Measurements from ENCODE around the gene GET4.
"Not testable (repeated sequence)": the region's sequence is repeated elsewhere in the genome, so short reads cannot be mapped to it uniquely, and the experiment has no call there.

Gene GET4

GRCh38 chr7:919924-920341 is 43.6 kb downstream of the GET4 start:
- no peak for DNase-seq (ENCODE audit: low read depth, low spot score)
- no peak overlapping the region for H3K4me3 ChIP-seq (ENCODE audit: low read length)

GRCh38 chr7:920351-921070 is 44.2 kb downstream of the GET4 start:
- no peak overlapping the region for H3K4me3 ChIP-seq (ENCODE audit: low read length)
- DNase-seq (ENCODE audit: low read depth, low spot score) = no peak

- H3K4me3 ChIP-seq (ENCODE audit: low read length) = no peak overlapping the region
- no peak for DNase-seq (ENCODE audit: low read depth, low spot score)
Measured at GRCh38 chr7:921071-921461, 44.7 kb downstream of the GET4 start.

- no peak for DNase-seq (ENCODE audit: low read depth, low spot score)
- no peak overlapping the region for H3K4me3 ChIP-seq (ENCODE audit: low read length)
Measured at GRCh38 chr7:921581-922333, 45.4 kb downstream of the GET4 start.

GRCh38 chr7:922334-923107 is 46.2 kb downstream of the GET4 start:
- peak overlapping the region; percentile 46 for H3K4me3 ChIP-seq (ENCODE audit: low read length)
- DNase-seq (ENCODE audit: low read depth, low spot score) = no peak

GRCh38 chr7:923108-924041 is 47.0 kb downstream of the GET4 start:
- peak; percentile 94 for DNase-seq (ENCODE audit: low read depth, low spot score)
- H3K4me3 ChIP-seq (ENCODE audit: low read length) = peak overlapping the region; percentile 46

- H3K4me3 ChIP-seq (ENCODE audit: low read length) = not testable (repeated sequence)
Measured at GRCh38 chr7:924042-924441, 47.7 kb downstream of the GET4 start.

GRCh38 chr7:924541-925231 is 48.3 kb downstream of the GET4 start:
- no peak for DNase-seq (ENCODE audit: low read depth, low spot score)
- H3K4me3 ChIP-seq (ENCODE audit: low read length) = no peak overlapping the region

More at GRCh38 chr7:924042-924441, 47.7 kb downstream of the GET4 start:
- not testable (repeated sequence) for DNase-seq (ENCODE audit: low read depth, low spot score)

- H3K4me3 ChIP-seq (ENCODE audit: low read length) = no peak overlapping the region
- no peak for DNase-seq (ENCODE audit: low read depth, low spot score)
Measured at GRCh38 chr7:925601-926000, 49.2 kb downstream of the GET4 start.

- DNase-seq (ENCODE audit: low read depth, low spot score) = no peak
- no peak overlapping the region for H3K4me3 ChIP-seq (ENCODE audit: low read length)
Measured at GRCh38 chr7:926061-927030, 50.0 kb downstream of the GET4 start.

GRCh38 chr7:927031-927671 is 50.8 kb downstream of the GET4 start:
- DNase-seq (ENCODE audit: low read depth, low spot score) = no peak
- no peak overlapping the region for H3K4me3 ChIP-seq (ENCODE audit: low read length)

GRCh38 chr7:929311-929711 is 53.0 kb downstream of the GET4 start:
- H3K4me3 ChIP-seq (ENCODE audit: low read length) = no peak overlapping the region
- no peak for DNase-seq (ENCODE audit: low read depth, low spot score)

- H3K4me3 ChIP-seq (ENCODE audit: low read length) = no peak overlapping the region
- no peak for DNase-seq (ENCODE audit: low read depth, low spot score)
Measured at GRCh38 chr7:930975-931758, 54.8 kb downstream of the GET4 start.

GRCh38 chr7:931871-932650 is 55.7 kb downstream of the GET4 start:
- H3K4me3 ChIP-seq (ENCODE audit: low read length) = no peak overlapping the region
- no peak for DNase-seq (ENCODE audit: low read depth, low spot score)

- no peak overlapping the region for H3K4me3 ChIP-seq (ENCODE audit: low read length)
- DNase-seq (ENCODE audit: low read depth, low spot score) = no peak
Measured at GRCh38 chr7:932651-932975, 56.3 kb downstream of the GET4 start.

Data from Jurkat, Clone E6-1 (cell line).